Osteoblast (primary cell): ENCODE data around the gene LNX1. TPM values are rescaled to one million over a fixed set of nuclear protein-coding genes. Genes with fewer than 3 reads are reported as not detected.

Experiments
- DNase-seq: peaks from one replicate; pipeline ENCODE4 v3.0.0; 2011; ENCODE audit warnings: low spot score, mixed read lengths; ENCODE audit not compliant: insufficient read length; ENCODE audit errors: missing footprints
- H2AFZ ChIP-seq: 2 replicates; pipeline ENCODE4 v1.6.0; 2011; ENCODE audit warnings: mild to moderate bottlenecking, low read length
- H3K27ac ChIP-seq: 2 replicates; pipeline ENCODE4 v1.5.1; 2011; ENCODE audit warnings: mild to moderate bottlenecking, low read depth, low read length, moderate library complexity
- H3K27me3 ChIP-seq: 2 replicates; pipeline ENCODE4 v1.6.0; 2012; ENCODE audit warnings: mild to moderate bottlenecking, control low read depth, inconsistent platforms, low read length, moderate library complexity; ENCODE audit not compliant: insufficient read depth
- H3K36me3 ChIP-seq: 2 replicates; pipeline ENCODE4 v1.5.1; 2011; ENCODE audit warnings: mild to moderate bottlenecking, low read length, control low read depth, moderate library complexity; ENCODE audit not compliant: insufficient read depth
- H3K4me1 ChIP-seq: 2 replicates; pipeline ENCODE4 v1.5.1; 2011; ENCODE audit warnings: mild to moderate bottlenecking, low read length, control low read depth, moderate library complexity; ENCODE audit not compliant: insufficient read depth
- H3K4me2 ChIP-seq: 2 replicates; pipeline ENCODE4 v1.6.0; 2011; ENCODE audit warnings: mild to moderate bottlenecking, low read length; ENCODE audit not compliant: insufficient read depth
- H3K4me3 ChIP-seq: fragments of 200-600 bp; sonication (generic); 3 replicates; pipeline ENCODE4 v1.5.1; 2012; ENCODE audit warnings: mild to moderate bottlenecking, low read length, inconsistent platforms; ENCODE audit not compliant: insufficient read depth
- H3K79me2 ChIP-seq: 2 replicates; pipeline ENCODE4 v1.6.0; 2012; ENCODE audit warnings: mild to moderate bottlenecking, low read length, control low read depth, inconsistent platforms; ENCODE audit not compliant: insufficient read depth
- H3K9me3 ChIP-seq: 2 replicates; pipeline ENCODE4 v1.5.1; 2011; ENCODE audit warnings: low read depth, low read length, control low read depth
- H4K20me1 ChIP-seq: 2 replicates; pipeline ENCODE4 v1.6.0; 2012; ENCODE audit warnings: mild to moderate bottlenecking, low read length, control low read depth; ENCODE audit not compliant: insufficient read depth
- CTCF ChIP-seq: IDR thresholded peaks from 2 replicates; pipeline ENCODE4 v1.5.1; 2011; ENCODE audit warnings: mild to moderate bottlenecking, low read depth, low read length, moderate library complexity; ENCODE audit errors: extremely low read depth
- total RNA-seq: library from RNA; depleted of rRNA; stranded (reverse); fragments of >200 nt; gene quantifications from 2 replicates; pipeline ENCODE4 v1.2.3, GENCODE V29; 2012

The LNX1 gene
- 6.2 and 9.8 TPM in 2 replicates for total RNA-seq

GRCh38 chr4:53591372-53591892 is at the start of gene LNX1:
TSS of gene LNX1 (minus strand) at chr4:53591486. CDS start at chr4:53574002, 17,484 bp downstream.
- no peak for DNase-seq
- H2AFZ ChIP-seq, result no peak within 1 kb of the TSS
- no peak within 1 kb of the TSS for H3K4me2 ChIP-seq

DNA sequence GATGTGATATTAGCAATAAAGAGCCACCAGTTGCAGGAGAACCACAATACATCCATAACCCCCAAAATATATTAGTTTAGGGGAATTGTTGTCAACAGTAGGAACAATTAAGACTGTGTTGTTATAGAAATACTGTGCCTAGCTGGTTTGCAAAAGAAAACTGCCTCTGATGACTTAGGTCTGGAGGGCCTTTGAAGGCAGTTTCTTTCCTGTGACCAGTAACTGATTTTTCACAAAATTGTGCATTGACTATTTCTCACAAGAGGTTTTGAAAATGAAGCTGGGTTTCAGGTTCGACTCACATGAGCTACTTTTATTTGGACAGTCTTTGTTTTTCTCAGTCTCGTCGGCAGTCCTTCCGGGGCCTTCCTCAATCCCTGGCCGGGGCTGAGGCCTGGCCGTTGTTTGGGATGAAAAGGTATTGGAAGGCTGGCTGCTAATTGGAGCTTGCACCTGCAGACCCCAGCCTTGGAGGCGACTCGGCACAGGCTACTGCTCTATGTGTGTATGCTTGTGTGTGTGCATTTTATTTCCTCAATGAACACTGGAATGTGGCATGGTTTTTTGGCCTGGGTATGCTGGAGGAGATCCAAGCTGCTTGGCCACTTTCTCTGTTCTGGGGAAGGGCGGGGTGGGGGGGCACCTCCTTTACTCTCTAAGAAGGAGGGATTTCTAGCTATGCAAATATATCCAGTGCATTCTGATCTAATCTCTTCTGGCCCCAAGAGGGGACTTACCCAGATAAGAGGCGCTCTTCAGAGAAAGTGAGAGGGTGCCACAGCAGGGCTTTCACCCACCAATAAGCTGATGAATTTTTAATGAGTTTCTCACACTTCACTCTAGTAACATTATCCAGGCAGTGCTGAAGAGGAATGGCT is 49.5 kb upstream of the LNX1 start:
- no peak overlapping the region for H2AFZ ChIP-seq
- no peak overlapping the region for H3K27ac ChIP-seq
- no peaks in the 10 kb centered on the region for H3K4me1 ChIP-seq
- DNase-seq, result no peak
- H3K36me3 ChIP-seq, result no peaks in the 10 kb centered on the region
- no peaks in the 10 kb centered on the region for H4K20me1 ChIP-seq
- H3K4me2 ChIP-seq, result no peak overlapping the region
- no peaks in the 10 kb centered on the region for H3K79me2 ChIP-seq
- no peaks in the 10 kb centered on the region for H3K9me3 ChIP-seq
- no peak for TF ChIP-seq CTCF
- H3K4me3 ChIP-seq, result no peak overlapping the region
- H3K27me3 ChIP-seq, result no peaks in the 10 kb centered on the region

More at GRCh38 chr4:53591372-53591892, at the start of gene LNX1:
- no peaks in the 10 kb centered on the region for H3K9me3 ChIP-seq
- no peak within 1 kb of the TSS for H3K4me3 ChIP-seq
- H3K27ac ChIP-seq, result no peak within 1 kb of the TSS
- no peaks in the 10 kb centered on the region for H4K20me1 ChIP-seq
- peaks cover 2% of the 10 kb centered on the region for H3K4me1 ChIP-seq
- H3K36me3 ChIP-seq, result no peaks in the 10 kb centered on the region
- H3K79me2 ChIP-seq, result no peaks in the 10 kb centered on the region
- no peak for TF ChIP-seq CTCF
- H3K27me3 ChIP-seq, result no peaks in the 10 kb centered on the region

GRCh38 chr4:53638919-53639318 is 47.6 kb upstream of the LNX1 start:
- Histone ChIP-seq H3K4me2 (no peak overlapping the region), H3K4me1 (no peaks in the 10 kb centered on the region), H3K27me3 (no peaks in the 10 kb centered on the region), H3K36me3 (no peaks in the 10 kb centered on the region), H2AFZ (no peak overlapping the region), H4K20me1 (no peaks in the 10 kb centered on the region), H3K27ac (no peak overlapping the region), H3K79me2 (no peaks in the 10 kb centered on the region), H3K9me3 (no peaks in the 10 kb centered on the region), H3K4me3 (no peak overlapping the region)
- no peak for TF ChIP-seq CTCF
- DNase-seq, result no peak

GRCh38 chr4:53637348-53637747 is 46.1 kb upstream of the LNX1 start:
- no peak overlapping the region for H3K4me2 ChIP-seq
- no peaks in the 10 kb centered on the region for H3K9me3 ChIP-seq
- no peak overlapping the region for H3K4me3 ChIP-seq
- peaks cover 8% of the 10 kb centered on the region for H3K4me1 ChIP-seq
- no peak for DNase-seq
- no peaks in the 10 kb centered on the region for H3K27me3 ChIP-seq
- H2AFZ ChIP-seq, result no peak overlapping the region
- no peak overlapping the region for H3K27ac ChIP-seq
- no peaks in the 10 kb centered on the region for H3K79me2 ChIP-seq
- no peaks in the 10 kb centered on the region for H4K20me1 ChIP-seq
- no peak for TF ChIP-seq CTCF
- H3K36me3 ChIP-seq, result no peaks in the 10 kb centered on the region
